Epidermal melanocyte (primary cell): ENCODE data around the gene LAMC2.

Experiments used
- DNase-seq: peaks from one replicate; pipeline ENCODE4 v3.0.0; 2011; ENCODE audit warnings: low spot score; ENCODE audit not compliant: insufficient read length

The LAMC2 gene

GRCh38 chr1:183285256-183285655, 99.2 kb downstream of the LAMC2 start:
- no peak for DNase-seq

DNA sequence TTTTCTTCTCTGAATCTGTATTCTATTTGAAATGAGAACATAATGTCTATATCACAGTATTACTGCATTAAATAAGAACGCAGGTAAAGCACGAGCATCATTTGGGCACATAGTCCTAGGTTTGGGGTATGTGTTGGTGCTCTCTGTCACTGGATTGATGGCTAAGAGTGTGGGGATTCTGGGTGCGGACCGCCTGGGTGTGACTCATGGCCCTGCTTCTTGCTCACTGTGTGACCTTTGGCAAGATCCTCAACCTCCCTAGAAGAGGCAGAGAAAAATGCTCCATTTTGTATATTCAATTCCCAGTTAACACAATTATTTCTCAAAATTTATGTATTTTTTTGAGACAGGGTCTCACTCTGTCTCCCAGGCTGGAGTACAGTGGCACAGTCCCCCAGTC, 99.7 kb downstream of the LAMC2 start:
- no peak for DNase-seq

- DNase-seq: no peak
These were observed 101.2 kb downstream of the LAMC2 start for GRCh38 chr1:183287191-183287675.

DNA sequence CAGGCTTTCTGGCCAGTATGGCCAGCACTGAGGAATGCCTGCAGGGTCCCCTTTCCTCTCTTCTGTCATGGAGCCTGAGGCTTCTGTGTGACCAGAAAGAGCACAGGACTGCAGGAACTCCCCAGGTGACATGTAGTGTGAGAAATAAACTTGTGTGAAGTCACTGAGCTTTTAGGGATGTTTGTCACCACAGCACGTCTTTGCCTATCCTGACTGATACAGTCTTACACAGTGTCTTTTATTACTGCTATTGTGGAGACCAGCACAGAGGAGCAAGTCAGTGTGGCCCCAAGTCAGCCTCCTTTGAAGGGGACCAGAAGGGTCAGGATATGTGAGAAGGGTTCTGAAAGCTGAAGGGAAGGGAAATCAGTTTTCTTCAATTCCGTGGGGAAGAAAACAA, 102.5 kb downstream of the LAMC2 start:
- DNase-seq: no peak

DNA sequence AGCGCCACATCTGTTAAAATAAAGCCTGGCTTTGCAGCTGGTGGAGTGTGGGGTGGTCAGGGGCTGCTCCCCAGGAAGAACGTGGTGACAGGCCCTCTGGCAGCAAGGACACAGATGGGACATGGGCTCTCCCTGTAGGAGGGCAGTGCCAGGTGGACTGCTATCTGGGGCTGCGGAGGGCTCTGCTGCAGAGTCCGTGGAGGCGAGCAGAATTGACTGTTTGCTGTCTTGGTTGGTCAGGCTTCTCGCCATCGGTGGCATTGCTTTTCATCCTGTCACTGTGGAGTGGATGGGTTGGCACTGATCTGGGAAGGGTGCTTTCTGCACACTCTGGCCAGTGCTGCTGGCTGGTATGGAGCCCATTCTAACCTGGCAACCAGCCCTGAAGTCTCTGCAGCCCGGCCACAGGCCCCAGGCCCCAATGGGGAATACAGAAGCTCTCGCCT, 103.0 kb downstream of the LAMC2 start:
- DNase-seq: no peak

GRCh38 chr1:183290628-183291027, 104.6 kb downstream of the LAMC2 start:
- DNase-seq: no peak

GRCh38 chr1:183291216-183291762, 105.2 kb downstream of the LAMC2 start:
- no peak for DNase-seq

GRCh38 chr1:183291802-183292514, 105.9 kb downstream of the LAMC2 start:
- DNase-seq: no peak

GRCh38 chr1:183293241-183293640, 107.2 kb downstream of the LAMC2 start:
- no peak for DNase-seq

GRCh38 chr1:183293876-183294275, 107.8 kb downstream of the LAMC2 start:
- no peak for DNase-seq
